Vagina (tissue), 2 donors: ENCODE results near the gene DUS4L. TPM values are rescaled to one million over a fixed set of nuclear protein-coding genes. Genes with fewer than 3 reads are reported as not detected.
A peak's percentile ranks its signal among the peaks of the same experiment; 100 is the strongest.

ENCODE experiments used
- DNase-seq, 2 donors: peaks; one replicate each; pipeline ENCODE4 v3.0.0-alpha.2; 2017; ENCODE audit errors: extremely low spot score in 2 of 2
- H3K27ac ChIP-seq: fragments of 200-600 bp; sonication (generic); one replicate; pipeline ENCODE4 v1.5.1; 2019
- H3K27me3 ChIP-seq: fragments of 200-600 bp; sonication (generic); one replicate; pipeline ENCODE4 v1.5.1; 2019
- H3K36me3 ChIP-seq, 2 donors: fragments of 200-600 bp; sonication (generic); one replicate each; pipeline ENCODE4 v1.5.1; 2017 to 2019
- H3K4me1 ChIP-seq: fragments of 200-600 bp; sonication (generic); one replicate; pipeline ENCODE4 v1.5.1; 2019
- H3K4me3 ChIP-seq, 2 donors: fragments of 200-600 bp; sonication (generic); 1 replicate in 1 of 2; 2 replicates in 1 of 2; pipeline ENCODE4 v1.5.1; 2016 to 2019
- H3K9me3 ChIP-seq: fragments of 200-600 bp; sonication (generic); one replicate; pipeline ENCODE4 v1.5.1; 2019
- POLR2A ChIP-seq, 2 donors: fragments of 450-650 bp; IDR thresholded peaks; one replicate each; pipeline ENCODE4 v1.6.1; 2017; ENCODE audit warnings: antibody characterized with exemption in 2 of 2, mild to moderate bottlenecking in 2 of 2, moderate library complexity in 2 of 2
- POLR2AphosphoS5 ChIP-seq, 2 donors: sonication (generic); formaldehyde crosslinking; IDR thresholded peaks; one replicate each; pipeline ENCODE4 v1.9.0; 2017; ENCODE audit warnings: antibody characterized with exemption in 2 of 2, mild to moderate bottlenecking in 2 of 2, low read depth in 1 of 2; ENCODE audit not compliant: insufficient read depth in 1 of 2
- intact Hi-C: fragments of 100-400 bp; cut with DNase I; formaldehyde crosslinking; loops from one replicate; pipeline ENCODE4 v1.15.1; 2023
- total RNA-seq: library from RNA; depleted of rRNA; stranded (reverse); fragments of >200 nt; gene quantifications from one replicate; pipeline ENCODE4 v1.2.3, GENCODE V29; 2016
- TF ChIP-seq, protein P1 (sequence below), 3 experiments: fragments of 450-650 bp in 2 of 3; fragments of 200-600 bp in 1 of 3; sonication (generic) in 1 of 3; IDR thresholded peaks; one replicate each; pipeline ENCODE4 v1.5.1; 2017 to 2019; ENCODE audit warnings: antibody characterized with exemption in 3 of 3, mild to moderate bottlenecking in 2 of 3, moderate library complexity in 2 of 3

The DUS4L gene
- total RNA-seq, 1 donor from 2014 or later, result 1.5 TPM

DNA sequence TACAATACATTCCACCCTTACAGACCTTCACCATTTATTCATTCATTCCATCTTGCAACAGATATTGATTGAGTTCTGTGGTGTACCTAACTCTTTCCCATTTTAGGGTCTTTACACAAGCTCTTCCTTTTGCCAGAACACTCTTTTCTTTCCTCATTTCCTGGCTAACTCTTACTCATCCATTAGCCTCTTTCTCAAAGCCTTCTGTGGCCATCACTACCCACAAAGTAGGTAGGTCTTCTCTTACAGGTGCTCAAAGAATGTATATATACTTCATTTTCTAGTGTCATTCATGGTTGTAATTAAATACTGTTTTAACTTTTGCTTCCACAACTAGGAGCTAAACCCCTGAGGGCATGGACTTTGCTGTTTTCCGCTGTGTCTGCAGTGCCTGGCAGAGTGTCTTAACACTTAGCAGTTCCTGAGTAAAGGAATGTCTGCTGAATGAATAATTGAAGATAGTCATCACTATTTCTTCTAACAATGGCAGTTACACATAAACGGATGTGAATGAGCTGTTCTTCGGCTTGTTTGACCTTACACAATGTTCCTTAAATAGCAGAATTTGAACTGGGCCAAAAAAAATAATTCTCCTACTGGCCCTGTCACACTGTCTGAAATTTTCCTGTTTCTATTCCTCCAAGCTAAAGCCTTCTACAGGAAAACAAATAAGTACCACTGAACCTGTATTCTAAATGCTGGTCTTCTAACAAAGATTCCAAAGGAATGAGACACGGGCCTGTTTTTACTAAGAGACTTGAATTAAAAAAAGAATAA, 31.4 kb downstream of the DUS4L start:
- peak overlapping the region; percentile 24 for H3K27ac ChIP-seq
- no peak for DNase-seq
- TF ChIP-seq POLR2A (IDR thresholded peaks at IDR 0.05), result no peak
- TF ChIP-seq, protein P1, sequence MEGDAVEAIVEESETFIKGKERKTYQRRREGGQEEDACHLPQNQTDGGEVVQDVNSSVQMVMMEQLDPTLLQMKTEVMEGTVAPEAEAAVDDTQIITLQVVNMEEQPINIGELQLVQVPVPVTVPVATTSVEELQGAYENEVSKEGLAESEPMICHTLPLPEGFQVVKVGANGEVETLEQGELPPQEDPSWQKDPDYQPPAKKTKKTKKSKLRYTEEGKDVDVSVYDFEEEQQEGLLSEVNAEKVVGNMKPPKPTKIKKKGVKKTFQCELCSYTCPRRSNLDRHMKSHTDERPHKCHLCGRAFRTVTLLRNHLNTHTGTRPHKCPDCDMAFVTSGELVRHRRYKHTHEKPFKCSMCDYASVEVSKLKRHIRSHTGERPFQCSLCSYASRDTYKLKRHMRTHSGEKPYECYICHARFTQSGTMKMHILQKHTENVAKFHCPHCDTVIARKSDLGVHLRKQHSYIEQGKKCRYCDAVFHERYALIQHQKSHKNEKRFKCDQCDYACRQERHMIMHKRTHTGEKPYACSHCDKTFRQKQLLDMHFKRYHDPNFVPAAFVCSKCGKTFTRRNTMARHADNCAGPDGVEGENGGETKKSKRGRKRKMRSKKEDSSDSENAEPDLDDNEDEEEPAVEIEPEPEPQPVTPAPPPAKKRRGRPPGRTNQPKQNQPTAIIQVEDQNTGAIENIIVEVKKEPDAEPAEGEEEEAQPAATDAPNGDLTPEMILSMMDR (IDR thresholded peaks at IDR 0.05), result no peak
- peak in 1 of 2 donors; percentile 77 for TF ChIP-seq POLR2AphosphoS5 (IDR thresholded peaks at IDR 0.05; ENCODE audit: insufficient read depth in 1 of 2, low read depth in 1 of 2)
- peaks cover 0 to 20% of the 10 kb centered on the region in 2 donors for H3K36me3 ChIP-seq
- intact Hi-C loops, result no loop called here
- H3K4me1 ChIP-seq, result peaks cover 13% of the 10 kb centered on the region
- no peak overlapping the region for H3K4me3 ChIP-seq
- no peaks in the 10 kb centered on the region for H3K9me3 ChIP-seq
- H3K27me3 ChIP-seq, result no peaks in the 10 kb centered on the region

DNA sequence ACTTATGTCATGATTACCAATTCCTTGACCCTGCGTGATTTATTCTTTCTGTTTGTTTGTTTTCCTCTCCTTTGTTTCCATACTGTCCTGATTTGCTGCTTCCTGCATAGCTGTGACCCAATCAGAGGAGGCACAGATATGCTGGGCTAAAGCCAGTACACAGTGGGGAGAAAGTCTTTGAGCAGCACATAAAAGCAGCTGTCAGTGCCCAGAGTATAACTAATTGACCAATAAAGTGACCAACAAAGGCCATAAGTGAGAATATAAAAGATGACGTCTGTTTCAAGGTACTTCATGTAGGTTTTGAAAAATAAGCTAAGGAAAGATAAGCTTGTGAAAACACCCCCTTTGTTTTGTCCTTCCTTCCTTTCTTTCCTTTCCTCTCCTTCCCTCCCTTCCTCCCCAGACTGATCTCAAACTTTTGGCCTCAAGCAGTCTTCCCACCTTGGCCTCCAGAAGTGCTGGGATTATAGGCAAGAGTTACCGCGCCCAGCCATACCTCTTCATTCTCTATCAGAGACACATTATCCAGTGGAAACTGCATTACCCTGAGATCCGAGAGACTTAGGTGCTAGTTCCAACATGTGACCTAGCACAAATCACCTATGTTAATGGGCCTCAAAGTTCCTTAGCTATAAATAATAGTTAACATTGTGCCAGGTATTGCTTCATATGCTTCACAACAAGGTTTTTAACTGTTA, 33.3 kb downstream of the DUS4L start:
- no peak overlapping the region for H3K4me3 ChIP-seq
- H3K27ac ChIP-seq, result no peak overlapping the region
- H3K9me3 ChIP-seq, result no peaks in the 10 kb centered on the region
- no peak for TF ChIP-seq POLR2AphosphoS5 (IDR thresholded peaks at IDR 0.05; ENCODE audit: insufficient read depth in 1 of 2, low read depth in 1 of 2)
- TF ChIP-seq, protein P1 (IDR thresholded peaks at IDR 0.05), result no peak
- no peak for TF ChIP-seq POLR2A (IDR thresholded peaks at IDR 0.05)
- H3K4me1 ChIP-seq, result peaks cover 13% of the 10 kb centered on the region
- DNase-seq, result no peak
- H3K27me3 ChIP-seq, result no peaks in the 10 kb centered on the region
- H3K36me3 ChIP-seq, result peaks cover 0 to 38% of the 10 kb centered on the region in 2 donors
- intact Hi-C loops, result no loop called here

DNA sequence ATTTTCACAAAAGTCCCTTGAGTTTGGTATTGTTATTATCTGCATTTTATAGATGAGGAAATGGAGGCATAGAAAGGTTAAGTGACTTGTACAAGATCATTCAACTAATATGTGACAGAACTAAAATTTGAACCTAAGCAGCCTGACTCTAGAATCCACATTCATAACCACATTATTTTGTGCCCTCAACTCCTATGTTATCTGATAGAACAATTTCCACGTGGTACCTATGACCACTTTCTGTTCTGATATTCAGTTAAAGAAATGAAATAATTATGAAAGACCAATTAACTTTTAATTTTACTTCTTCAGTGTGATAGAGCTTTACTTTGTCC, 33.8 kb downstream of the DUS4L start:
- peaks cover 13% of the 10 kb centered on the region for H3K4me1 ChIP-seq
- intact Hi-C loops, result no loop called here
- H3K27ac ChIP-seq, result no peak overlapping the region
- no peak overlapping the region for H3K4me3 ChIP-seq
- no peaks in the 10 kb centered on the region for H3K27me3 ChIP-seq
- H3K36me3 ChIP-seq, result peaks cover 0 to 43% of the 10 kb centered on the region in 2 donors
- DNase-seq, result no peak
- TF ChIP-seq POLR2AphosphoS5 (IDR thresholded peaks at IDR 0.05; ENCODE audit: insufficient read depth in 1 of 2, low read depth in 1 of 2) (no peak), POLR2A (IDR thresholded peaks at IDR 0.05) (no peak)
- TF ChIP-seq, protein P1 (IDR thresholded peaks at IDR 0.05), result no peak
- no peaks in the 10 kb centered on the region for H3K9me3 ChIP-seq

GRCh38 chr7:107597953-107598352, 34.2 kb downstream of the DUS4L start:
- Histone ChIP-seq H3K4me3 (no peak overlapping the region), H3K4me1 (peaks cover 13% of the 10 kb centered on the region), H3K27me3 (no peaks in the 10 kb centered on the region), H3K9me3 (no peaks in the 10 kb centered on the region), H3K27ac (no peak overlapping the region), H3K36me3 (peaks cover 0 to 45% of the 10 kb centered on the region in 2 donors)
- TF ChIP-seq POLR2AphosphoS5 (IDR thresholded peaks at IDR 0.05; ENCODE audit: insufficient read depth in 1 of 2, low read depth in 1 of 2) (no peak), POLR2A (IDR thresholded peaks at IDR 0.05) (no peak)
- TF ChIP-seq, protein P1 (IDR thresholded peaks at IDR 0.05), result no peak
- DNase-seq, result no peak
- intact Hi-C loops, result no loop called here

- intact Hi-C loops, result no loop called here
These were observed 35.5 kb downstream of the DUS4L start for GRCh38 chr7:107599262-107599661.

More at GRCh38 chr7:107599262-107599661, 35.5 kb downstream of the DUS4L start:
- no peak for DNase-seq
- Histone ChIP-seq H3K4me3 (no peak overlapping the region), H3K4me1 (peaks cover 13% of the 10 kb centered on the region), H3K27me3 (no peaks in the 10 kb centered on the region), H3K36me3 (peaks cover 0 to 41% of the 10 kb centered on the region in 2 donors), H3K9me3 (no peaks in the 10 kb centered on the region), H3K27ac (no peak overlapping the region)
- TF ChIP-seq POLR2A (IDR thresholded peaks at IDR 0.05) (no peak), POLR2AphosphoS5 (IDR thresholded peaks at IDR 0.05; ENCODE audit: insufficient read depth in 1 of 2, low read depth in 1 of 2) (no peak)
- TF ChIP-seq, protein P1 (IDR thresholded peaks at IDR 0.05), result no peak
